Kidney epithelial cell (primary cell): ENCODE results near the gene DNAJC4. TPM values are rescaled to one million over a fixed set of nuclear protein-coding genes. Genes with fewer than 3 reads are reported as not detected.

Source experiments
- DNase-seq: peaks from one replicate; pipeline ENCODE4 v3.0.0-alpha.2; 2010; ENCODE audit warnings: low read depth
- H3K27me3 ChIP-seq: 2 replicates; pipeline ENCODE4 v1.6.0; 2011; ENCODE audit warnings: low read length; ENCODE audit not compliant: control insufficient read depth, insufficient read depth
- H3K36me3 ChIP-seq: 2 replicates; pipeline ENCODE4 v1.5.1; 2011; ENCODE audit warnings: low read length; ENCODE audit not compliant: control insufficient read depth, insufficient read depth
- H3K4me3 ChIP-seq: 2 replicates; pipeline ENCODE4 v1.5.1; 2011; ENCODE audit warnings: low read depth, mild to moderate bottlenecking, control low read depth, low read length
- total RNA-seq: library from RNA; depleted of rRNA; stranded (reverse); fragments of >200 nt; gene quantifications from 2 replicates; pipeline ENCODE4 v1.2.3, GENCODE V29; 2015
- TF ChIP-seq, protein P1 (sequence below): IDR thresholded peaks from 2 replicates; pipeline ENCODE4 v1.5.1; 2011; ENCODE audit warnings: mild to moderate bottlenecking, moderate library complexity, low read length, control low read depth, inconsistent platforms; ENCODE audit not compliant: insufficient read depth, poor library complexity, severe bottlenecking

DNAJC4 gene
- total RNA-seq, 1 donor from 2014 or later: 14.8 TPM

DNA sequence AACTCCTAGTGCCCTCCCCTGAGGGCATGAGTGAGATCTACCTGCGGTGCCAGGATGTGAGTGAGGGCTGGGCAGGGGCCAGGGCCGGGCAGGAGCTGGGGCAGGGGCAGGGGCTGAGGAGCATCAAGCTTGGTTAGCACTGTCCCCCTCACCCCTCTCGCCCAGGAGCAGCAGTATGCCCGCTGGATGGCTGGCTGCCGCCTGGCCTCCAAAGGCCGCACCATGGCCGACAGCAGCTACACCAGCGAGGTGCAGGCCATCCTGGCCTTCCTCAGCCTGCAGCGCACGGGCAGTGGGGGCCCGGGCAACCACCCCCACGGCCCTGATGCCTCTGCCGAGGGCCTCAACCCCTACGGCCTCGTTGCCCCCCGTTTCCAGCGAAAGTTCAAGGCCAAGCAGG is 10.1 kb upstream of the DNAJC4 start:
- TF ChIP-seq, protein P1, sequence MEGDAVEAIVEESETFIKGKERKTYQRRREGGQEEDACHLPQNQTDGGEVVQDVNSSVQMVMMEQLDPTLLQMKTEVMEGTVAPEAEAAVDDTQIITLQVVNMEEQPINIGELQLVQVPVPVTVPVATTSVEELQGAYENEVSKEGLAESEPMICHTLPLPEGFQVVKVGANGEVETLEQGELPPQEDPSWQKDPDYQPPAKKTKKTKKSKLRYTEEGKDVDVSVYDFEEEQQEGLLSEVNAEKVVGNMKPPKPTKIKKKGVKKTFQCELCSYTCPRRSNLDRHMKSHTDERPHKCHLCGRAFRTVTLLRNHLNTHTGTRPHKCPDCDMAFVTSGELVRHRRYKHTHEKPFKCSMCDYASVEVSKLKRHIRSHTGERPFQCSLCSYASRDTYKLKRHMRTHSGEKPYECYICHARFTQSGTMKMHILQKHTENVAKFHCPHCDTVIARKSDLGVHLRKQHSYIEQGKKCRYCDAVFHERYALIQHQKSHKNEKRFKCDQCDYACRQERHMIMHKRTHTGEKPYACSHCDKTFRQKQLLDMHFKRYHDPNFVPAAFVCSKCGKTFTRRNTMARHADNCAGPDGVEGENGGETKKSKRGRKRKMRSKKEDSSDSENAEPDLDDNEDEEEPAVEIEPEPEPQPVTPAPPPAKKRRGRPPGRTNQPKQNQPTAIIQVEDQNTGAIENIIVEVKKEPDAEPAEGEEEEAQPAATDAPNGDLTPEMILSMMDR: no peak
- H3K27me3 ChIP-seq: no peaks in the 10 kb centered on the region
- peaks cover 1% of the 10 kb centered on the region for H3K36me3 ChIP-seq
- DNase-seq: no peak
- H3K4me3 ChIP-seq: no peak overlapping the region

DNA sequence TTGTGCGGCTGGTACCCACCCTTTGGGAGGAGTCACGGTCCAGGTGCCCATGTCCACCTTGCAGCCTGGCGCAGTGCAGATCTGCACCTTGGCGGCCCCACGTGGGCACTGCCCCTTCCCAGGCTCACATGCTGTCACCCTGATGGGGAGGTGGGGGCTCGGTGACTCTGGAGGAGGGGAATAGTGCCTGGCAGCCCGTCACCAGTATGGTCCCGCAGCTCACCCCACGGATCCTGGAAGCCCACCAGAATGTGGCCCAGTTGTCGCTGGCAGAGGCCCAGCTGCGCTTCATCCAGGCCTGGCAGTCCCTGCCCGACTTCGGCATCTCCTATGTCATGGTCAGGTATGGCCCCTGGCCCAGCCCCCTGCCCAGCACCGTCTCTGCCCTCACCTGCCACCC is 9.6 kb upstream of the DNAJC4 start:
- Histone ChIP-seq H3K4me3 (no peak overlapping the region), H3K36me3 (peaks cover 1% of the 10 kb centered on the region), H3K27me3 (no peaks in the 10 kb centered on the region)
- DNase-seq: no peak
- TF ChIP-seq, protein P1: no peak

DNA sequence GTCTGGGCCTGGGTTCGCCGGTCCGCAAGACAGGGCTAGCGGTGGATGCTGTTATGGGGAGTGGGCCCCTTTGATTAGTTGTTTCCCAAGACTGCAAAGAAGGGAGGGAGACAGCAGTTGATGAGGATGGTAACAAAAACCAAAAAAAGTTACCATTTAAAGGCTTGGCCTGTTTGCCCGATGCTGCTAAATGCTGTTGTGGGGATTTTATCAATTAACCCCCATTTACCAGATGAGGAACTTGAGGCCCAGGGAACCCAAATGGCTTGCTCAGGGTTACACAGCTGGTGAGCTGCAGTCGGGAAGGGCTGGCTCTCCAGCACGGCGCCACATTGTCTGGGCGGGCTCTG is 7.7 kb upstream of the DNAJC4 start:
- TF ChIP-seq, protein P1: no peak
- H3K4me3 ChIP-seq: no peak overlapping the region
- DNase-seq: no peak
- H3K27me3 ChIP-seq: no peaks in the 10 kb centered on the region
- H3K36me3 ChIP-seq: peaks cover 1% of the 10 kb centered on the region

DNA sequence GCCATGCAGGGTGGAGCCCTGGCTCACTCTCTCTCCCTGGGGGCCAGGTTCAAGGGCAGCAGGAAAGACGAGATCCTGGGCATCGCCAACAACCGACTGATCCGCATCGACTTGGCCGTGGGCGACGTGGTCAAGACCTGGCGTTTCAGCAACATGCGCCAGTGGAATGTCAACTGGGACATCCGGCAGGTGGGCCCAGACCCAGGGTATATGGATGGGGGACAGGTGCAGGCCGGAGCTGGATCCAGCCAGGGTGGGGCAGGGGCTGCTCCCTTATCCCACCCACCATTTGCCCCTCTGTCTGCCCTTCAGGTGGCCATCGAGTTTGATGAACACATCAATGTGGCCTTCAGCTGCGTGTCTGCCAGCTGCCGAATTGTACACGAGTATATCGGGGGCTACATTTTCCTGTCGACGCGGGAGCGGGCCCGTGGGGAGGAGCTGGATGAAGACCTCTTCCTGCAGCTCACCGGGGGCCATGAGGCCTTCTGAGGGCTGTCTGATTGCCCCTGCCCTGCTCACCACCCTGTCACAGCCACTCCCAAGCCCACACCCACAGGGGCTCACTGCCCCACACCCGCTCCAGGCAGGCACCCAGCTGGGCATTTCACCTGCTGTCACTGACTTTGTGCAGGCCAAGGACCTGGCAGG is 7.2 kb upstream of the DNAJC4 start:
- Histone ChIP-seq H3K4me3 (no peak overlapping the region), H3K27me3 (no peaks in the 10 kb centered on the region), H3K36me3 (peaks cover 1% of the 10 kb centered on the region)
- DNase-seq: no peak
- TF ChIP-seq, protein P1: no peak

DNA sequence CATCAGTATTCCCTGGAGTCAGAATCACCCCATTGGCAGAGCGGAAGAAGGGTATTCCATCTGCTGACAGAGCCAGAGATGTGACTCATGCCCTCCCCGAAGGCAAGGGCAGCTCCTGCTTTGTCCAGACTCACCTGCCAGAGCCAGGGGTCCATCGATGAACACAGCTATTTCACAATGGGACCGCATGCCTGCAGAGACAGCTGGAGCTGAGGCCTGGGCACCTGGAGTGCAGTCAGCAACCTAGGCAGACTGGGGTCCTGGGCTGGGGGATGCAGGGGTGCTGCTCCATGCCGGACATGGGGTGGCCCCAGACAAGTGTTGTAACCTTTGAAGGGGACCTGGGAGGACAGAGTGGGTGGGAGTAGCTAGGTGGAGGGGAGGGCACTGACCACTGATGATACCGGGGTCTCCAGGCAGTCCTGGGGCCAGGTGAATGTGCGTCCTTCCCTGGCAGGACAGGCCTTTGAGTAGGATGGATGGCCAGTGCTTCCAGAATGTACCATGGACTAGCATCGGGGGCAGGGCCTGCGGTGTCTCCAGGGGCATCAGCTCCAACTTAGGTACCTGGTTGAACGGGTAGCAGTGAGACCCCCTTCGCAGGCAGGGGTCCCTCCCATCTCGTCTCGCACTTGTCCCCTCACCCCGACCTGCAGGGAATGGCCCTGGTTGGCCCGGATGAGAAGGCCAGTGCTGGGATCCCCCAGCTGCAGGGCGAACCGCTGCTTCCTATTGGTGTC is 6.0 kb upstream of the DNAJC4 start:
- DNase-seq: no peak
- H3K27me3 ChIP-seq: no peaks in the 10 kb centered on the region
- TF ChIP-seq, protein P1: no peak
- peaks cover 1% of the 10 kb centered on the region for H3K36me3 ChIP-seq
- no peak overlapping the region for H3K4me3 ChIP-seq
